SKM-1 treated with dmso at 0.1 percent for 144 hours (cell line): ENCODE results near the gene PLIN4.
"Not testable (repeated sequence)": the region's sequence is repeated elsewhere in the genome, so short reads cannot be mapped to it uniquely, and the experiment has no call there.

Experiments used
- DNase-seq: peaks from one replicate; lab custom pipeline; 2025; ENCODE audit not compliant: unreplicated experiment; lab: John Stamatoyannopoulos, UW

PLIN4 gene

GRCh38 chr19:4548238-4548584 lies 29.9 kb upstream of the PLIN4 start:
- DNase-seq = no peak

- DNase-seq = no peak
Measured at GRCh38 chr19:4547303-4548237, 29.3 kb upstream of the PLIN4 start.

GRCh38 chr19:4543842-4544647 lies 25.8 kb upstream of the PLIN4 start:
- no peak for DNase-seq

DNA sequence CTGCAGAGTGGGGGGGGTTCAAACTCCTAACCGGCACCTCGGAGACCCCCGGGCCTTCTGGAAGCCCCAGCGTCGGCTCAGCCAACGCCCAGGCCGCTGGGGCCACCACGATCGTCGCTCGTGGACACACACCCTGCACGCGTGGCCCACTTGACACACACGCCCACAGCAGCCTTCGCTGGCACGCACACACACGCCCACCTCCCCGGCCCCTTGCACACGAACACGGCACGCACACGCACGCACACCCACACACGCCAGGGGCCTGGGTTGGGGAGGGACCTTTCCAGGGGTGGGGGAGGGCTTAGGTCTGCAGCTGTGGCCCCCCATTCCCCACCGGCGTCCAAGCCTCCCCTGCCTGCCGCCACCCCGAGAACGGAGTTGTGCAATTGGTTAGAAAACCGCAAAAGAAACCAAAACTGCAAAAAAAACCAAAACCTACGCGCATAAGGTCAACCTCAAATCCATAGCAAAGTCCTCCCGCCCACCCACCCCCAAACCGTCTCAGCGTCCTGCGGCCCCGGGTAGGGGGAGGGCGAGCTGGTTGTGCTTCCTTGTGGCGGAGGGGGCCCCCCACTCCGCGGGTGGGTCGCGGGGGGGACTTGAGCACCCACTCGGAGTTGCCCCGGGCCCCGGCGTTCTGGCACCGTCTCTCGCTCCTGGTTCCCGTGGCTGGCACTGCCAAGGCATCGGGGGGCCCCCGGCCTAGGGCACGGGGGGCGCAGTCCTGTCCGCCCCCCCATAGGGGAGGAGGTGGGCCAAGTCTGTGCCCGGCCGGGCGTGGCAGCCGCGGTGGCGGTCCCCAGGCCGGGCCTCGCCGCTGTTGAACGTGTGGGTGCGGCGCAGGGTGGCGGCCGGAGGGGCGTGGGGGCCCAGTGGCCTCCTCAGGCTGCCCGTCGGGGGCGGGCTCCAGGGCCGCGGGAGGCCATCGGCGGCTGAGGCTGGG lies 24.9 kb upstream of the PLIN4 start:
- DNase-seq = peak; percentile 64

GRCh38 chr19:4541806-4542145 lies 23.5 kb upstream of the PLIN4 start:
- DNase-seq = not testable (repeated sequence)

GRCh38 chr19:4541114-4541805 lies 23.0 kb upstream of the PLIN4 start:
- peak; percentile 83 for DNase-seq

DNA sequence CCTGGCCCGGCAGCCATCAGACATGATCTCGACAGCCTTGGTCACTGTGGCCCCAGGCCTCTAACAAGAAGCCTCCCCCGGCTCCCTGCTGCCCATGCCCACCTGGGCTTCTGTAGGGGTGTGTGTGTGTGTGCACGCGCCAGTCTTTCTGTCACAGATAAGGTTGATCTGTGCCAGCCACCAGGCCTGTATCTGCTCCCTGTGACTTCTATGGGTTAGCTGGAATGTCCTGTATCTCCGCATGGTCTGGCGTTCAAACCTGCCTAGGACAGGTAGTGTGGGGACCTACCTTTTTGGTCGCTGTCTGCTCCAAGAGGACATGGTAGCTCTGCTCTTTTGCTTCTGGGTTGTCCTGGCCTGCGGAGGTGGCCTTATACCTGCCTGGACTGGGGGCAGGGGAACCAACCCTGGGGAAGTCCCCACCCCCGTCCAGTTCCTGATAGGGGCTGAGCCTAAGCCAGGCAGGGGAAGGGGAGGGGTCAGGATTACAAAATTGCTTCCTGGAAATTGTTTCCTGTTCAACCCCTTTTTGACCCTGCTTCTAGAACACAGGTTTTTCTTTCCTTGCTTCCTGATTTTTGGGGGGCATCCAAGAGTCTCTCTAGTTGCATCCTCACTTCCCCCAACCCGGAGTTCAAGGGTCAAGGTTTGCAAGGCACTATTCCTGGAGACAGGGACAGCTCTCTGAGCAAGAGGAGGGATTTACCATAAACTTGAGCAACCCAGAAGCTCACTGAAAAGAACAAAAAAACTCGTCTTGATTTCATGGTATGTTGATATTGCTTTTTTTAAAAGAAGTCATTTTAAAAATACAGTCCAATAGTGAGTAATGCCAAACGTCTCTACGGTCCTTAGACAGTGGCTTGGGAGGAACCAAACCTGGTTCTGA lies 21.7 kb upstream of the PLIN4 start, which contains the start of gene LRG1:
LRG1 (minus strand) TSS at position 344 of the 889 bp plus-strand sequence; CDS start at position 321, 23 bp downstream.
- peak; percentile 95 for DNase-seq

GRCh38 chr19:4539169-4539692 lies 20.9 kb upstream of the PLIN4 start:
- DNase-seq = no peak

DNA sequence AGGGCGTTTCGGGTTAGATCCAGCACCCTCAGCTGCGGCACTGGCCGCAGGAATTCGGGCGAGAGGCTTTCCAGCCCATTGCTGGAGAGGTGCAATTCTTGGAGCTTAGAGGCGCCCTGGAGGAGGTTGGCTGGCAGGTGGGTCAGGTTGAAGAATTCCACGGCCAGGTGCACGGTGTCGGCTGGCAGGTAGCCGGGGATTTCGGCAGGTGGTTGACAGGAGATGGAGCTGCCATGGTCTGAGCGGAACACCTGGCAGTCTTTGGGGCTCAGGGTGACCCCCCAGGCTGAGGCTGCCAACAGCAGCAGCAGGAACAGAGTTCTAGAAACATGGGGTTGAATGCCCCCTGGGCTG lies 20.3 kb upstream of the PLIN4 start:
- DNase-seq = no peak

DNA sequence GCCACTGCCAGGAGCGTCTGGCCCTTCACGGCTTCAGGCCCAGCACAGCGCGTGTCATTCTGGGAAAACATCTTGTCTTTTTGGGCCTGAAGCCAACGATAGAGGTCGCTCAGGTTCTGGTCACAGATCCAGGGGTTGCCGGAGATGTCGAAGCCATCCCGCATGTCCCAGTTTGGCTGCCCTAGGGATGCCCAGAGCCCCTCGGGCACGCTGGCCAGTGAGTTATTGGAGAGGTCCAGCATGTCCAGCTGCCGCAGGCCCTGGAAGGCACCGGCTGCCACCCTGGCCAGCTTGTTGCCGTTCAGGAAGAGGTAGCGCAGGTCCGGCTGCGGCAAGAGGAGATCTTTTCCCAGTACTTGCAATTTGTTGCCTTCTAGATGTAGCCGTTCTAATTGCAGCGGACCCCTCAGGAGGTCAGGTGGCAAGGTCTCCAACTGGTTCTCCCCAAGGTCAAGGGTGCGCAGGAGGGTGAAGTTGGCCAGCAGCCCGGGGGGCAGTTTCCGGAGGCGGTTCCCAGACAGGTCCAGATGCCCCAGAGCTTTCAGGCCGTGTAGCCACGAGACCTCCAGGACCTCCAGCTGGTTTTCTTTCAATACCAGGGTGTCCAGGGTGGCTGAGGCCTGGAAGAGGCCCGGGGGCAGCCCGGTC lies 19.8 kb upstream of the PLIN4 start:
- DNase-seq = no peak

GRCh38 chr19:4536798-4537197 lies 18.5 kb upstream of the PLIN4 start:
- DNase-seq = no peak

- no peak for DNase-seq
Measured at GRCh38 chr19:4534836-4535658, 16.8 kb upstream of the PLIN4 start, which contains the start of gene PLIN5. Gene PLIN5 (minus strand): TSS chr19:4535224. CDS start chr19:4534074, 1,150 bp downstream.

DNA sequence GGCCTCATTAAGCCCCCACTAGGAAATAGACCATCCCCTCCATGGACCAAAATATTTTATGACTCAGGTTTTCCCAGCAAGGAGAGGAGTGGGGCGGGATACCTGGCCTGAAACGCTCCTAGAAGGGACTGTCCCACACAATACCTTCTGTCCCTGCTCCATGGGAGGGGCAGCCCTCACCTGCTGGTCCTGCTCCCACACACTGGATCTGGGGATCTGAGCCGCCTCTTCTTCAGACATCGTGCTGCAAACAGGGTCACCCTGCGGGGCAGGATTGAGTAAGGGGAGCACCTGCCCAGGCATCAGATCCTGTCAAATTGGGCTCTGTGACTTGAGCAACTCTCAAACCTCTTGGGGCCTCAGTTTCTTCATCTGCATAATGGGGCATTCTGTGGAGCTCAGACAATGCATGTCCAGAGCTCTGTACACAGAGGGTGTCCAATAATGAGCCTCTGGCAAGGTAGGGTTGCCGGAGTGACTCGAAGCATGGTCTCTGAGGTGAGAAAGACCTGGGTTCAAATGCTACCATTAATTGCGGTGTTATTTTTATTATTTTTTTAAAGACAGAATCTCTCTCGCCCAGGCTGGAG lies 15.6 kb upstream of the PLIN4 start:
- no peak for DNase-seq

DNA sequence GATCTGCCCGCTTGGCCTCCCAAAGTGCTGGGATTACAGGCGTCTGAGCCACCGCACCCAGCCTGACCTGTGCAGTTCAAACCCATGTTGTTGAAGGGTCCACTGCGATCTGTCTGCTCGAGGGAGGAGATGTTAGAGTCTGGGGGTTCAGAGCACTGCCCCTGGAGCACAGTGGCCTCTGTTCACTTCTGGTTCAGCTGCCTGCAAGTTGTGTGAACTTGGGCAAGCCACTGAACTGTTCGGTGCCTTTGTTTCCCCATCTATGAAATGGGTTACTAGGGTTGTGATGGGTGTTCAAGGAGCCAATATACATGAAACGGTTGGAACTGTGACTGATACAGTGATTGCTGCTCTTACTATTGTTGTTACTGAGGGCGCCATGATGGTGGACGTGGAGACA lies 15.0 kb upstream of the PLIN4 start:
- no peak for DNase-seq

- DNase-seq = no peak
Measured at GRCh38 chr19:4531562-4532165, 13.4 kb upstream of the PLIN4 start.

DNA sequence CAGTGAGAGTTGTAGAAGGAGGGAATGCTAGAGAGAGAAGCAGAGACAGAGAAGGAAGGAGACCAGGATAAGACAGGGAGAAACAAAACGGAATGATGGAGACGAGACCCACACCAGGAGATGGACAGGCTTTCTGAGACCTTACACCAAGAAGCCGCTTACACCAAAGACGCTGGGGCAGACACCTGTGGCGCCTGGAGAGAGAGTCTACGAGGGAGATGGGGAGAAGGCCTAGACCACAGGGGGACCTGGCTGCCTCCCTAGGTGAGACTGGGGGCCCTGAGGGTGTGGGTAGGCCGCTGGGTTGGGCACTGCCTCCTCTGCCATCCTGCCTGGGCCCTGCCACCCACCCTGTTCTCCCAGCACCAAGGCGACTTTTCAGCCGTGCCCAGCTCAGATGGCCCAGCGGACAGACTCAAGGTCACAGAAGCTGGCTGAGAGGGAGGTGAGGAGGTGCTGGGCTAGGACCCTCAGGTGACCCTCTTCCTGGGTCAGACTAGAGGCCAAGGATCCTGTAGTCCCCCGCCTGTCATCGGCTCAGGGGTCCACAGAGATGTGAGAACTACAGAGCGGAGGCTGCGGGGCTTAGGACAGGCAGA lies 11.7 kb upstream of the PLIN4 start:
- no peak for DNase-seq

DNA sequence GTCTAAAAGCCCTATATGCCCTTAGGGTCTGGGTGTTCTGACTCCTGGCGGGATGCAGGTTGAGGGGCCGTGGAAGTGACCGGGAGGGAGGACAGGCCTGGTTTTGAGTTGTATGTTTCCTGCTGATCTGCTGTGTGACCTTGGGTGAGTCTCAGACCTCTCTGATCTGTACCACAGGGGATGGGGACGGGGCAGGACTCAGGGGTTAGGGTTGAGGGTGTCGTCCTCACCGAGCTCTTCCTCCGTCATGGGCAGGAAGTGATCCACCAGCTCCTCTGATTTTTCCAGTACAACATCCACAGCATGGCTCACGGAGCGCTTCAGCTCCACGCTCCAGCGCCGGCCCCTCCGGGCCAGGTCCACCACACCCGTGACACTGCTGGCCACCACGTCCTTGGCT lies 10.6 kb upstream of the PLIN4 start:
- DNase-seq = no peak
